Activated CD8-positive, alpha-beta memory T cell treated with anti-CD3 and anti-CD28 coated beads for 36 hours (primary cell): Measurements from ENCODE around the gene WIPF1. TPM values are rescaled to one million over a fixed set of nuclear protein-coding genes. Genes with fewer than 3 reads are reported as not detected.

ENCODE experiments used
- total RNA-seq, 2 experiments: library from RNA; stranded (reverse); gene quantifications; one replicate each; pipeline ENCODE4 v1.2.3, GENCODE V29; 2021

Gene WIPF1
- total RNA-seq, 2 experiments from 2014 or later = 346 to 350 TPM

Other genes starting within 250 kb of the WIPF1 start
- gene SCRN3, start 202.1 kb downstream of the WIPF1 start, total RNA-seq = 10 to 100 TPM; 16.1 to 17.6 TPM
- 1 to 10 TPM; 4.5 to 8.2 TPM for gene GPR155, start 110.8 kb downstream of the WIPF1 start, total RNA-seq
- not detected for gene CHRNA1, start 166.7 kb upstream of the WIPF1 start, total RNA-seq